NOMO-1 treated with DMSO at 0.1 percent for 48 hours (cell line): ENCODE results near the gene RHBDD1.

Source experiments
- DNase-seq: peaks from one replicate; lab custom pipeline; 2025; ENCODE audit not compliant: unreplicated experiment; lab: John Stamatoyannopoulos, UW

RHBDD1 gene

DNA sequence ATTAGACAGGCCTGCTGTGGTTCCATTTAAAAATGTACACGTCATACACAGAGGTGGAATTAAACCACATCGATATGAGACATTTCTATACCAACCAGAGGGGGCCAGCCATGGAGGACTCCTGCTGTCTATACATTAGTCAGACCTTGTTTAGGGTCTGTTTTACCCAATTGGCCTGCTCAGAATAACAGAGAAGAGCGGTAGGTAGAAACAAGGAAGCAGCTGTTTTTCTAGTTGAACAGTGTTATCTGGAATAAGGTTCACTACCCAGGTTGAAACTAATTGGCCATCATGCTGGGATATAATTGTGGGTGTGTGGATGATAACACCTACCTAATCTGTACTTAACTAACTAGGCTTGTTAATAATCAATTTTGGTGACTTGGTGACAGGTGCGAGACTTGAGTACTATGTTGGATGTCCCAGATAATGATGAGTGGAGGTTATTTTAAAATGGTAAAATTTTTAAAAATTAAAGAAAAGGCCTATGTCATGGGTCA, 47.5 kb downstream of the RHBDD1 start:
- DNase-seq: no peak

DNA sequence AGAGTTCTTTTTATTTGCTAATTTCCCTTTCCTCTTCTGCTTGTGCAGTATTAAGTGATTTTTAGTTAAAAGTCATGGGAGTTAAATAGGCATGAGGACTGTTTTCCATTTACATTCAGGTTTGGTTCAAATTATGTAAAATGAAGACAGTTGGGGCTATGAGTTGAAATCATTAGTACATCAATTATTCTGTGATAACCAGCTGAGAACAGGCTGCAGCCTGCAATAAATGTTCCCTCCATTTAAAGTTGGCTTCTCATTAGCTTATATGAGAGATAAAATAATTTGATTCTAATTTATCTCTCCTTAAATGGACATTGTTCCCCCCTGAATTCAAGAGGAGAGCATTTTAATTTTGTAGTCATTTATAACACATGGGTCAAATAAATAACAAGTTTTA, 48.3 kb downstream of the RHBDD1 start:
- DNase-seq: no peak

DNA sequence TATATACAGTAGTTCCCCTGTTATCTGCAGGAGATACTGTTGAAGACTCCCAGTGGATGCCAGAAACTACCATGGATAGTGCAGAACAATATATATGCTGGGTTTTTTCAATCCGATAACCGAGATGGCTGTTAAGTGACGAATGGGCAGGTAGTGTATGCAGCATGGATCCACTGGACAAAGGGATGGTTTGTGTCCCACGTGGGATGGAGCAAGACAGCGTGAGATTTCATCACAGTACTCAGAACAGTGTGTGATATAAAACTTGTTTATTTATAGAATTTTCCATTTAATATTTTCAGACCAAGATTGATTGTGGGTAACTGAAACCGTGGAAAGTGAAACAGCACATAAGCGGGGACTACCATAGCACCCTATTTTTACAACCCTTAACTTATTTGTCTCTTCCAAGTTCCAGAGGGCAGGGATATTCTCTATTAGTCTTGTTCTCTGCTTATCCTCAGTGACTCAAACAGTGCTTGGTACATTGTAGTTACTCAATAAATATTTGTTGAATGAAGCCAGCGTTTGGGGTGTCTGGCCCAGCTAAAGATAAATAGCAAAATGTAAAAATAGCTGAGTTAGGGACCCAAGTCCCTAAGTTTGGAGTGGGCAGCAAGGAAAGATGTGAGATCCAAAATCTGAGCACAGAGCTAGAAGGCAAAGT, 50.0 kb downstream of the RHBDD1 start:
- DNase-seq: no peak

DNA sequence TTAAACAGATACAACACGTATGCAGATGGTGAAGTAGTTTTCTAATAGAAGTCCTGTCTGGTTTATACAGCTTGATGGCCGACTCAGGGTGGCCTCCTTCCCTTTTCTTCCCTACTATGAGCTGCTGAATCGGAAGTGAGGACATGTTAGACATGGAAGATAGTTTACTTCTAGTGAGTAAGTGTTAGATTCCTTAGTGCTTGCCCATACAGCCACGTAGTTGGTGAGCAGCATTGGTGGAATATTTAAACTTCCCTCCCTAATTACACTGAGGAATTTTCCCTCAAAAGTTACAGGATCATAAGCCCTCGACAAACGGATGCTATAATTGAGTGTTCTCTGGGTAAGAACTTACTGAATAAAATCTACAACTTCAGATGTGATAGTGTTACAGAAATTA, 52.1 kb downstream of the RHBDD1 start:
- DNase-seq: no peak

DNA sequence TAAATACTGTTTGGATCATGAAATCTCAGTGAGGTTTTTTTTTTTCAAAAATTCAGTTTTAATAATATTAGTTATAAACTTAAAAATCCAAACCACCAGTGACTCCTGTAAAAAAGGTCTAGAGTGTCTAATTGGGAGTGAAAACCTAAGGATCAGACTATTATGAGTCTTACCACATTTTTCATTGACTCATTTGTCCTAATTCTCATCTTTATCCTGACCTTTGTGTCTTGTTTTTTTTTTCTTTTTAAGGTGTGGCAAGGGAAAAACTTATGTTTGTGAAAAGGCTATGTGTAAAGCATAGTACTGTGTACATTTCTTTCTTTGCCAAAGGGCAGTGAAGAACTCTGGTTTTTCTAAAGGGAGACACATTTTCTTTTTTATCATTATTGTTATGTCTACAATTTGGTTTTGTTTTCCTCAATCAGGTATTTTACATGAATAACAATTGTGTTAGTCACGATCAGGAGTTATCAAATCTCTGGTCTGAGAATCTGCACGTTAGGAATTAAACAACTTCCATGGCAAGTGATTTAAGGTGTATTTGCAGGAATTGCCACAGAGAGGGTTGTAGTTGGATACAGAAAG, 52.6 kb downstream of the RHBDD1 start:
- DNase-seq: no peak

DNA sequence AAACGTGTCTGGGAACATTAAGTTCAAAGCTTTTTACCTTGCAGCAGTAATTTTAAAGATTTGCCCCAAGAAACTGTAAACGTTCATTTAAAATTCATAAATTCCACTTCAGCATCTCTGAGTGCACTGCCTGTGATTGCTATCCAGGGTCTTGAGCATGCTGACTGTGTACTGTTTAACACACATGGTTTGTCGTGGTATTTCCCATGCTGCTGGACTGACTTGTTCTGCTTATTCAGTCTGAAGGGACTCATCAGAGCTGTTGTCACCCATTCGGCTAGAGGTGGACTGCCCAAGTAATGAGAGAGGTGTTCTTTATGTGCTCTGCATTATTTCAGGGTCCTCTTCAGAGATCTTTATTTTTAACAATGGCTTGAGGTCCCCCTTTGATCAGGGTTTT, 53.1 kb downstream of the RHBDD1 start:
- DNase-seq: no peak

DNA sequence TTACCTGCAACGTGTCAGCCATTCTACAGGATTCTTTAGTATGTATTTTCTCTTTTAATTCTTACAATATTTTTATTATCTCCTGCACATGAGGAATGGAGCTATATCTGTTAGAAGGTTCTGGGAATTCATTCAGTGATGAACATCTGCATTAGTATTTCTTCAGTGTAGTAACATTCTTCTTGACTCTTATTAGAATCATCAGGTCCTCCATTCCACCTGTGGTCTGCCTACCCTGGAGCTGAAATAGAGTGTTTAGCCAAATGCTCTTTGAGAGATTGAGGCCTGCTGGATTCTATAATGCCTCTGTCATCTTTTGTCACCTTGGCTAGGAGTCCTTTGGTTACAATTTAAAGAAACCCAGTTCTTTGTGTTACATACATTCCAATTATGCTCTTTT, 54.4 kb downstream of the RHBDD1 start:
- no peak for DNase-seq

DNA sequence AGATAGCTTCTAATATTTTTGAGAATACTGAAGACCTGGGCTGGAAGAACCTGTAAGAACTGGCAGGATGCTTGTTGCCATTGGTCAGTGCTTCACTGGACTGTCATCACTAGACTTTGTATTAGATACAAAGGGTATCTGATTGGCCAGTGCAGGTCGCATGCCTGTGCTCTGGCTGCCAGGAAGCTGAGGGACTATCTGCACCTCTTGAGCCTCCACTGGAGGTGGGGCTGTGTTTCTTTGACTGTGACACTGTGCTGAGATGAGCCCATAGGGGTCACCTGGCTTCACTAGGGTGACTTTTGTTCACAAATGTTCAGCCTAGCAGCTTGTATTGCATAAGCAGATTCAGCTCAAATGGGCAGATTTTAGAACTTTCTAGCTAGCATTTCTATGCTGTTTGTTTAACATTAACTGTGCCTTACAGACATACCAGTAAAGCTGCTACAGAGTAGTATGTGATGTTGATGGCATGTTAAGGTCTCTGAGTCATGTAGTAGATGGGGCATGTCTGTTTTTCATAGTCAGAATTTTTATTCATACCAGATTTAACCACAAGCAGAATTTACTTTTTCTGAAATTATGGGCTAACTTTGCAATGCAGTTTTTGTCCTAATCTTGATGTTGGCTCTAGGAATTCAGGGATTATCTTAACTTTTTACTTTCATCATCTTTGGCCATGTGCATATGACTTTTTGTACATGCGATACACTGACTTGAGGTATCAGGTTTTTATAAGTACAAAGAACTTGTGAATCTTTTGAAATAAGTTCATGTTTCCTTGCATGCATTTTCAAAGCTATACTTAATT, 56.1 kb downstream of the RHBDD1 start:
- DNase-seq: no peak

DNA sequence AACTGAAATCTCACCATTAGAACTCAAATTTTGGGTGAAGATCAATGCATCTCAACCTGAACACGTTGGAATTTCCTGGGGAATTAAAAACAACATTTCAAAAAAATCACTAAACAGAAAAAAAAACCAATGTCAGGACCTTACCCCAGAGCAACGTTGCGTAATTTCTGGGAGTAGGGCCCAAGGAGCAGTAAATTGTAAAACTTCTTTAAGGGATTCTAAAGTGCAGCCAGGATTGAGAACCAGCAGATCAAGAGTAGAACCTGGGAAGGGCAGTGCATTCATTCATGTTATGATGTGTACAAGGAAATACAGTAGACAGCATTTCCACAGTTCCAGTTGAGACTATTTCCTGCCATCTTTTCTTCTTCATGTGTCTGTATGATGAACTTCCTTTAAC, 56.9 kb downstream of the RHBDD1 start:
- no peak for DNase-seq

DNA sequence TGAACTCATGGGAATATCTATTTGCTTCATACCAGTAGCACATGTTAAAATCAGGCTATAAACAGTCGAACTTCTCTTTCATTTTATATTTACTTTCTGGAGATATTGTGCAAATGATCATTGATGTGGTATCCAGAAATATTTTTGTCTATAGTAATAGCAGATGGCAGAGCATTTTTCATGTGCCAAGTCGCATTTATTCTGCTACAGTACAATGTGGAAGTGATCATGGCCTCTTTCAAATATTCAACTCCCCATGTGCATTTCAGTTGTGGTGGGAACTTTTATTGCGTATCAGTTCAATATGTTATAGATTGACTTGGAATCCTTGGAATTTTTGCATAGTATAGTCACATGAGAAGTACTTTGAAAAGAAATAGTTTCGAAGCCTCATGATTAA, 57.4 kb downstream of the RHBDD1 start:
- DNase-seq: no peak

DNA sequence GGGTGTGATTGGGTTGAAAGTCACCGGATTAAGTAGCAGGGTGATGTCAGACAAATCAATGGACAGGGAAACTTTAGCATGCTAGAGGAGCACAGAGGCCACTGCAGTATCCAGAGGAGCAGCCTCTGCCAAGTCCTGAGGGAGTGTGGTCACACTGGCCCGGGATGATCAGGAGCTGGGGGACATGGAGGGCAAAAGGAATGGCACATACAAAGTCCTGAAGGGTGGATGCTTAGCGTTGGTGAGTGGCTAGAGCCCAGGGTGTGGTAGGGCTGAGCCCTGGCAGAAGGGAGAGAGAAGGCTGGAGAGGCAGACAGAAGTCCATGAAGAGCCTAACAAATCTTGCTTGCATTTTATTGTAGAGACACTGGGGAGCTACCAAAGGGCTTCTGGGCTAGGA, 58.9 kb downstream of the RHBDD1 start:
- DNase-seq: no peak

DNA sequence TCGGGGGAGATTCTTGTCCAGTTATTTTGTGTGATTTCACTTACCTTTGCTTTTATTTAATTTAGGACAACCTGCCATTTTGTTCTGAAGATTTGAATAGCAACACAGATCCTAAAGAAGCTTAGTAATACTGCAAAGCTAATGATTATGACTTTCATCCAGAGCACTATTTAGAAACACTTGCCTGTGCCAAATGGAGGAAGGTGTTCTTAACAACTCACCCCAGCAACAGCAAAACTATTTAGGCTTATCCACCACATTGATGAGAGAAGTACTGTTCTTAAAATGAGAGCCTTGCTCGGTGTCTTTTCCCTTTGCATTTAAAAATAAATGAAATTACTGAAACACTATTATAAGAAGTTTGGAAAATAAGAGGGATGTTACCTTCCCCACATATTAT, 59.7 kb downstream of the RHBDD1 start:
- DNase-seq: no peak

DNA sequence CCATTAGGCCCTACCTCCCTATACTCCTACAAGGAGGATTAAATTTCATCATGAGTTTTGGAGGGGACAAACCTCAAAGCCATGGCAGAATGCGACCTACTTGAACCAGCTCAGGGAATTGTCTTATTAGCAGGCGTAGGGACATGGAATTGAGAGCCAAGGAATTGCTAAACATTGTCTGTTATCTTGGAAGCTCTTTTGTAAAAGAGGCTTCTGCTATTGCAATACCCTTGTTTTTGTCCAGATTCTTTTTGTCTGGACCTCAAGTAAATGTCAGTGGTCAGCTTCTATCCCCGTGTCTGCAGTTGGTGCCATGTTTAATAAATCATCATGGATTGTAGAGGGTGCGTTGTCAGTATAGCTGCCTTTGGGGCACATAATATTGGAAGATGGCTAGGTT, 62.3 kb downstream of the RHBDD1 start:
- no peak for DNase-seq

DNA sequence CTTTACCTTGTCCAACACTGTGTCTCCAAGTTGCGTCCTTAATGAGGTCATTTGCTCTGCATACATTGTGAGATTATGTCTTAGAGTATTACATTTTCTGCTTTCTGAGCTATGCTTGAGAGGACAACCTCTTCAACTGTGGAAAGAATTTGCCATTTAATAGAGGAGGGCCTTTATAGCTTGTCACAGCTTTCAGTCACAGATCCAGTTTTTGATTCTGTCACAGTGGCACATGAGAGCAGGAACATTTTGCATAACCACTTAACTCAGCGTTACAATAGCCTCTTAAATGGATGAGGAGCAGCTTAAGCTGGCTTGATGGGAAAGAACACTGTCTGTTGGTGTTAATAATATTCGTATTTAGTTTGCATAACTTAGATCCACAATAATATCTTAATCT, 63.0 kb downstream of the RHBDD1 start:
- DNase-seq: no peak

DNA sequence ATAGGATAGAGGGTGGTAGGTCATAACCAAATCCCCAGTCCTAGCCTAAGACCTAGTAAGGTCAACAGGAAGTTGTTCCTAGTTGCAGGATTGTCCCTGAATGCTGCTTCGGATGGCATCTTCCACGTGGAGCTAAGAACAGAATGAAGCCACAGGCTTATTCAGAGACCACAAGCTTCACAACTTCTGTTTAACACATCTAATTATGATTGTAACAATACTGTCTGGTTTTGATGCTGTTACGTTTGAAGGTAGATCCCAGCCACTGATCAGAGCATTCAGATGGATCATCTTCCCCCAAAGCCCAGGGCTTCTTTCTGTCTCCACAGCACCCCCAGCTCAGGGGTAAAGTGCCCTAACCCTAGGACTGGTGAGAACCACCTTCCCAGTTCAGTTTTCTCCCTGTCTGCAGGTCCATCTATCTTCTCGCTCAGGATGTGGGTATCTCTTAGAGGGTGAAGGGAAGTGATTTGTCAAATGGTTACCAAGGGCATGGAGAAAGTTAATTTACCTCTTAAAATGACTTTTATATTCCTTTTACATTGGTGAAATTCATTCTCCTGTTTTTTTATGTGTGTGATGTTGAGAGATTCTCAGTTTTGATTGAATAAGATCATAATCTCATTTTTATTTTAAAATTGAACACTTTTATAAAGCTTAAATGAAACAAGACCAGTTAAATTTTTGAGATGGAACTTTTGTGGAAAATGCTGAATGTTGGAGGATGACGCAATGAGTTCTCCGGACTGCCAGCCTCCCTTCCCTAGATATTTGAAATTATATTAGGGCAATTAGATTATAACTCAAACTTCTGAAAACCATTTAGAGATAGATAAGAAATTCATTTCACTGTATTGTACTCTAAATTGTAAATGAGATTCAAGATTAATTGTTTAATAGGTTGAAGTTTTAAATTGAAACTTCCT, 66.5 kb downstream of the RHBDD1 start:
- DNase-seq: no peak

DNA sequence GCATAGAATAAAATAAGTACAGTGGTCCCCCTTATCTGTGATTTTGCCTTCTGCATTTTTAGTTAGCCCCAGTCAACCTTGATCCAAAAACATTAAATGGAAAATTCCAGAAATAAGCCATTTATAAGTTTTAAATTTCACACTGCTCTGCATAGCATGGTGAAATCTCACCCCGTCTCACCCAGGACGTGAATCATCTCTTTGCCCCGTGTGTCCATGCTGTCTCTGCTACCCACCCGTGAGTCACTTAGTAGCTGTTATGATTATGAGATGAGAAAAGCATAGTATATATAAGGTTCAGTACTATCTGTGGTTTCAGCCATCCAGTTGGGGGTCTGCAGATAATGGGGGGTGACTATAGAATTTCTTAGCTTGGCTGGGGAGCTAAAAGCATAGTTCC, 67.3 kb downstream of the RHBDD1 start:
- DNase-seq: no peak

DNA sequence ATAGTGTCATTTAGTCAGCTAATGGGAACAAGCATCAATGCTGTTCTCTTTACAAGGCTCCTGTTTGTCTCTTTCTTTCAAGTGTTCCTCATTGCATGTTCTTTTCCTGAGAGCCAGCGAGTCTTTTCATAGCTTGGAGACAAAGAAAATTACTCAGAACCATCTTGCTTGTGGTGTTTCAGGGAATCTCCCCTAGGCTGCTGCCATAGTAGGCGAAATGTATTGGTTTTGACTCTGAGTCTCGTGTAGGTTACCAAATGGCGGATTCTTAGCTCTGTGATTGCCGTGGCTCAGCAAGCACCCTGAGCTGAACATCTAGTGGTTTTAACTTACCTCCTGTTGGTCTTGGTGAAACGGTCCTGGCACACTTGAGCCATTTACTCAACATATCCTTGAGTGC, 68.7 kb downstream of the RHBDD1 start:
- no peak for DNase-seq

DNA sequence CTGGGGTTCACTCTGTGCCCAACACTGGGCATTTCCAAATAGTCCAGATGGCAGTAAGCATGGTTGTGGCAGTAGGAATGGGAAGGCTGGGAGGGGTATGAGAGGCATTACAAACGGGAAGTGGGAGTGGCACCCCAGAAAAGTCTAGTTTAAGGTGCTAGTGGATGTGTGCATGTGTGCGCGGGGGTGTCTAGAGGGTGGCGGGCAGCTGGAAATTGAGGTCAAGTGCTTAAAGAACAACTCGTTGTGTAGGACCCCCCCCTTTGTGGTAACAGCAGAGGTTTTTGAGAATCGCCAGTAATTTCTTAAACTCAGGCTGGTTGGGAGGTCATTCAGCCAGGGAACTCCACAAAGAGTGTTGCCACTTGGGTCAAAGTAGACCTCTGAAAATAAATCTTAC, 69.9 kb downstream of the RHBDD1 start:
- DNase-seq: no peak

DNA sequence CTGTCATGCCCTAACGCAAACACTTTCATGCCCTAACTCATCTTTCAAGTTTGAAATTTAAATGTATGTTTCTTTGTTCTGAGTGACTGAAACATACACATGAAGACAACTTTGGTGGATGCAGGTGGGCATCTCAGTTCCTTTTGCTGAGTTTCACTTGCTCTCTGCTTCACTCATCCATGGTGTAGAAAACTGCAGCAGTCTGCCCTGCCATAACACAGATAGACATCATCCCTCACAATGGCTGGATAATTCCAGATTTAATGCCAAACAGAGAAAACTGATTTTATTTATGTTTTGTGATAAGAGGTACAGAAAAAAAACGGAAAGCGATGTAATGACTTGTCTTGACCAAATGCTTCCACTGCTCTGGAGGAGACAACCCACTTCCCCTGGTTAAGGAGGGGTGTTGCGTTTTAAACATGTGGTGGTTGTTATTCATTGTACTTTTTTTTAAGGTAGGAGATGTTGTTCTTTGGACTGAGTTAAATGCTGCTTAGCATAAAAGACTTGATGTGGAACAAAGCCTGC, 70.4 kb downstream of the RHBDD1 start:
- DNase-seq: no peak

DNA sequence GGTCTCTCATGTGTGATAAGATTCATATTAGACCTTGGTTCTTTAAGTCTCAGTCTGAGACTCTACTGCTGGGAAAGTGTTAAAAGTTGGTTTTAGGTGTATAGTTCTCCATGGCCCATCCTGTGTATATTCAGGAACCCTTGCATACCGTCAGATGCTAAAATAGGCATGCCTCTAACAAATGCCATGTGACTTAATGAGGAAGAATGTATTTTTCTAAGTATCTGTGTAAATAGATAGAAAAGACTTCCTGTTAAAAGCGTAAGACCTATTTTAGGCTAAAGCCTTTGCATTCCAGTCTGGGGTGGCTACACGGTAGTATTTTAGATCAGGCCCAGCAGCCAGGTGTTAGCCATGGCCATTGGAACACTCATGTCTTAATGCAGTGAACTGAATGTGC, 73.3 kb downstream of the RHBDD1 start:
- no peak for DNase-seq

DNA sequence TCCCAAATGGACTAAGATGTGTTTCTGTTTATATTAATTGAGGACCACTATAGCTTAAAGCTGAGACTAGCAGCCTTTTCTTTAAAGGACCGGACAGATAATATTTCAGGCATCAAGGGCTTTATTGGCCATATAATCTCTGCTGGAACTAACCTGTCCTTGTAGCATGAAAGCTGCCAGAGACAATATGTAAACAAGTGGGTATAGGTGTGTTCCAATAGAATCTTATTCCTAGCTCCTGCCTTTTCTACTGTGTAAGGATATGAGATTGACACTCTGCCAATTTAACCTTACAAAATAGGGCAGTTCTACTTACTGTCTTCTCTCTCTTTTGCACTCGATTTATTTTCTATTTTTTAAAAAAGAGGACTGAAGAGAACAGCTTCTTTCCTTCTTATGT, 74.0 kb downstream of the RHBDD1 start:
- no peak for DNase-seq
